ENCODE data around the gene NR1D2. TPM values are rescaled to one million over a fixed set of nuclear protein-coding genes. Genes with fewer than 3 reads are reported as not detected.

NR1D2 gene
- total RNA-seq, 1 donor from 2014 or later, result 41.4 TPM

DNA sequence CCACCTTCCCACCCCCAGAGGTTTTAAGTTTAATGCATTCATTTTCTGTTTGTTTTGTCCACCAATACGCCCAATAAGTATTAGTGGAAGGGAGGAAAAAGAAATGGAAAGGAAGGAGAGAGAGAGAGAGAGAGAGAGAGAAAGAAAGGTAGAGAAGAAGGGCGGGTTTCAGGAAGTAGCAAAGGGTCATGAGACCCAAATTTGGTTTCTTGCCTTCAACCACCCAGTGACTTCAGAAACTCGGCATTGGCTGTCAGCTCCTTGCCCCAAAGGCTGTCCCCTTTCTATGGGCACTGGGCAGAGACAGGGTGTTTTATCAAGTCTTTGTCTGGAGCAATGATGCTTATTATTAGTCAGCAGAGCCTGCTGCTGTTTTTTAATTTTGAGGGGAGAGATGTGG lies 13.5 kb upstream of the NR1D2 start:
- DNase-seq (ENCODE audit: low spot score), result no peak

- no peak for DNase-seq (ENCODE audit: low spot score)
Observed at GRCh38 chr3:23932571-23932970, 12.5 kb upstream of the NR1D2 start.

DNA sequence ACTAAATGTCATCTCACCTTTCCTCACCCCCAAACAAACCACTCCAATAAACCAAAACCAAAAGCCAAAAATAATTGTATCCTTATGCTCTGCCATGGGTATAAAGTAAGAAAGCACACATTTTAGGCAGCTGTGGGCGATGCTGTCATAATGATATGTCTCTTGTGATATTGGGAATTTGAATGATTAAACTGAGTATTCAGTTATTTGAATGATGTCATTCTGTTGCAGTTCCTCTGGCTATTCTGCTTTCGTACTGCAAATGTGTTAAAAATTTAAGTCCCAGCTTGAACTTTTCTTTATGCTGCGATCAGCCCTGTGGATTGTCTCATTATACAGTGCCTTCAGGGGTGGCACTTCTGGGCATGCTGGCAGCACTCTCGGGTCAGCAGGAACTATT lies 10.8 kb upstream of the NR1D2 start:
- no peak for DNase-seq (ENCODE audit: low spot score)

DNA sequence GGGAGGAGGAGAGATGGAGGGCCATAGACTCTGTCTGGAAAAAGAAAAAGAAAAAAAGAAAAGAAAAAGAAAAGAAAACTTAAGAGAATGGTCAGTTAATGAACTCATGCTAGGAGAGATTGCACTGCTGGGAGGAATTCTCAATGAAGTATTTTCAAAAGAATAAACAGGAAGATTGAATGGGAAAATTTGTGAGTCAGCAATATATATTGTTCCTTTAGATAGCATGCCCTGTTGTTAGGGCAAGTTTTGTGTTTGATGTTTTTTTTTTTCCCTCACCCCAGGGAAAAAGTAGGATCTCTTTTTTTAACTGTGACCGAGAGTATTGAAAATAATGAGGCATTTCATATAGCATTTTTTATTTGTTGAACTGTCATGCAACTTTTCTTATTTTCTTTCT lies 7.8 kb upstream of the NR1D2 start:
- DNase-seq (ENCODE audit: low spot score), result no peak

DNA sequence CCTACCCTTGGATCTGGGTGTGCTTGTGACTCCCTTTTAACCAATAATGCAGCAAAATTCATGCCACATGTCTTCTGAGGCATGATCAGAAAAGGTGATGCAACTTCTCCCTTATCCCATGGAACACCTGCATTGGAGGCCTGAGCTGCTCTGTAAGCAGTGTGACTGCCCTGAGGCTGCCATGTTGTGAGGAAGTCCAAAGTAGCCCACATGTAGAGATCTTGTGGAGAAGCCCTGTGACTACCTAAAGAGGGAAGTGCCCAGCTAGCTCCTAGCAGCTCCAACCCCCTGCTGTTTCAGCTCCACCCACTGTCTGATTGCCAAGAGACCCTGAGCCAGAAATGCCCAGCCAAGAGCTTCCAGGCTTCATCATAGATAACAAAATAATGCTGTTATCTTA lies 6.4 kb upstream of the NR1D2 start:
- no peak for DNase-seq (ENCODE audit: low spot score)

DNA sequence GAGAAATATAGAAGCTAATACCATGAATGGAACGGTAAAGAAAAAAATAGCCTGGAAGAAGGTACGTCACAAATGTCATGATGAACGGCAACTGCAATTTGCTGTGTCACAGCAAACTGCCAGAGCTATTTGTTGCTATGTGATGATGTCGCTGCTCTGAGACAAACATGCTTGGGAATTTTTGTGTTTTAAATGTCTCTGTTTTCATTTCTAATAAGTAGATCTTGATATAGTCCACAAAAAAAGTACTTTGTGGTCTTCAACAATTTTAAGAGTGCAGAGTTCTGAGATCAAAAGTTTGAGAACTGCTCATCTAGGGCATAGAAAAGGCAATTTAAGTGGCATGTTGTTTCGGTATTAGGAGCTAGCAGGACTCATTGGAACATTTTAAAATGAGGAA lies 4.3 kb upstream of the NR1D2 start:
- DNase-seq (ENCODE audit: low spot score), result no peak

- no peak for DNase-seq (ENCODE audit: low spot score)
Observed at GRCh38 chr3:23941440-23941839, 3.6 kb upstream of the NR1D2 start.

- no peak for DNase-seq (ENCODE audit: low spot score)
Observed at GRCh38 chr3:23942546-23942945, 2.5 kb upstream of the NR1D2 start.

- DNase-seq (ENCODE audit: low spot score), result no peak
Observed at GRCh38 chr3:23944007-23944783, 891 bp upstream of the NR1D2 start.

DNA sequence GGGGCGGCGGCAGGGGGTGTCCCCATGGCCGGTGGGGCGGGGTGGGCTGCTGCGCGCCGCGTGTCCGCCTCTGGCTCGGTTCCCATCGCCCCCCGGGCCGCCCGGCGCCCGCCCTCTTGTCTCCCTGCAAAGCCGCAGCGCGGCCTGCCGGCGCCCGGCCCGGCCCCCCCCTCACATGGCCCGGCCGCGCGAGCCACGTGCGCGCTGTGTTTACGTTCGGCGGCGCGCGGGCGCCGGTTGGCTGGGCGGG lies 502 bp downstream of the NR1D2 start:
- no peak for DNase-seq (ENCODE audit: low spot score)

- peak; percentile 98 for DNase-seq (ENCODE audit: low spot score)
Observed at GRCh38 chr3:23945913-23946687, 1.0 kb downstream of the NR1D2 start.

DNA sequence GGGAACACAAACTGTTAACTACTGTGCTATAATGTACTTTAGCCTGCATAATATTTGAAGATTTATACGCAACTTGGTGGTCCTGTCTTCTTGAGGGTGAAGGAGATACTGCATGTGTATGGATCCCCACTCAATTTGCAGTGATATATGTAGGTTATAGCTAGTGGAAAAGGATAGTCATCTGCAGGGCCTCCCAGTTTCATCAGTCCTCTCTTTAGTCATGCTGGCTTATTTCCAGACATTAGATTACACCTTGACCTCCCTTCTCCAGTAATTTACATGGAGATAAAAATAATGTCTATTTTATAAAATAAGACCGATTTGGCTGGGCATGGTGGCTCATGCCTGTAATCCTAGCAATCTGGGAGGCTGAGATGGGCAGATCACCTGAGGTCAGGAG lies 3.7 kb downstream of the NR1D2 start:
- no peak for DNase-seq (ENCODE audit: low spot score)

- DNase-seq (ENCODE audit: low spot score), result no peak
Observed at GRCh38 chr3:23949784-23950183, 4.7 kb downstream of the NR1D2 start.

GRCh38 chr3:23950293-23950692 lies 5.2 kb downstream of the NR1D2 start:
- DNase-seq (ENCODE audit: low spot score), result no peak

DNA sequence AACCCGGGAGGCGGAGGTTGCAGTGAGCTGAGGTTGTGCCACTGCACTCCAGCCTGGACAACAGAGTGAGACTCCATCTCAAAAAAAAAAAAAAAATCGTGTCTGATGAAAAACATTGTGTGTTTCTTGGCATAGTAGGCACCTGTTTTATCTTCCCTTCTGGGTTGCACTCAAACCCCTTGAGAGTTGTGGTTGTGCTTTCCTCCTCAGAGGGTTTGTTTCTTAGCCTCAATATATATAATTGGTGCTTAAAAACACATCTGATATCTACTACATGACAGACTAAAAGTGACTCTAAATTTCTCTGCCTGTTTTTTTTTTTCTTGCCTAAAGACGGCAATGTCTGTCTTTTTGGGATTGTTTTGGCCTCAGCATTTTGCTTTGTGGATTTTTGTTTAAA lies 7.6 kb downstream of the NR1D2 start:
- no peak for DNase-seq (ENCODE audit: low spot score)

DNA sequence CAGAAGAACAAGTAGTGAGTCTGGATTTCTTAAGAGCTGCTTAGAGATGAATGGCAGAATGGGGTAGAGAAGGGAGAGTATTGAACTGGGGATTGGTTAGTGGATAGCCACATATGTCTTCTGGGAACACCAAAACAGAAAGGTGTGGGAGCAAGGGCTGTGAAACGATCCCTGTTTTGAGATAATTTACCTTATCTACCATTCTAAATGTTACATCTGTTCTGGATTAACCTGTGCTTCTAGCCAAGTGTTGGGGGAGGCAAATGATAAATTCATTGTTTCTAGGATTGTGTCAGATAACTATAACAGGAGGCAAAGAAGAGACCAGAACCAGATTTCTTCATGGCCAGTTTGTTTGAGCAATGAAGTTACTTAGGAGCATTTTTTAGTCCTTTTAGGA lies 8.4 kb downstream of the NR1D2 start:
- no peak for DNase-seq (ENCODE audit: low spot score)

DNA sequence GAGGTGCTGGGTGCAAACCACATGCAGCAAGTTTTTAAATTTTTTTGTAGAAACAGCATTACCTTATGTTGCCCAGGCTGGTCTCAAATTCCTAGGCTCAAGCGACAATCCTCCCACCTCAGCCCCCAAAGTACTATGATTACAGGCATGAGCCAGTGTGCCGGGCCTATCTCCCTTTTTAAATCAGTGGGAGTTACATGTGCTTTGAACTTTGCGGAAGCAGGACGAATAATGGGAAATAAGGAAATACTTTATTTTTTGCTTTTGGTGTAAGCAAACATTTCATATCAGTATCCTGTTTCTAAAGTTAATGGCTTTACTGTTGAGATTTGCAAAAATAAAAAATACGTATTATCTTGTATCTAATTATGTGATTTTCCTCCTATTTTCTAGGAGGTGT lies 9.1 kb downstream of the NR1D2 start:
- DNase-seq (ENCODE audit: low spot score), result no peak

GRCh38 chr3:23956701-23957100 lies 11.6 kb downstream of the NR1D2 start:
- DNase-seq (ENCODE audit: low spot score), result no peak

GRCh38 chr3:23959135-23959900 lies 14.2 kb downstream of the NR1D2 start:
- no peak for DNase-seq (ENCODE audit: low spot score)

- no peak for DNase-seq (ENCODE audit: low spot score)
Observed at GRCh38 chr3:23960649-23961048, 15.6 kb downstream of the NR1D2 start.

DNA sequence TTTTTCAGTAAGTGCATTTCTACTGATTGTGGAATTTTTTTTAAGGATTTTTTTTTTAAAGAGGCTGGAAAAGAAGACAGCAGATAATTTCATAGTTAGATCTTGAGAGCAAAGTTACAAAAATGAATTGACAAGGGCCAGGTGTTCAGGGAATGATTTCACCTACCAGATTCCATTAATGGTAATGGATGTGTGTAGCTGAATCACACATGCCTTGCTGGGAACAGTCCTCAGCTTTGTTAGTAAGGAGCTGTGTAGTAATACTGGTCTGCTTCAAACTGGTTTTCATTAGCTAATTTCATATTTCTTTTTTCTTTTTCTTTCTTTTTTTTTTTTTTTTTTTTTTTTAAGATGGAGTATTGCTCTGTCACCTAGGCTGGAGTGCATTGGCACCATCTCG lies 16.0 kb downstream of the NR1D2 start:
- DNase-seq (ENCODE audit: low spot score), result no peak

DNA sequence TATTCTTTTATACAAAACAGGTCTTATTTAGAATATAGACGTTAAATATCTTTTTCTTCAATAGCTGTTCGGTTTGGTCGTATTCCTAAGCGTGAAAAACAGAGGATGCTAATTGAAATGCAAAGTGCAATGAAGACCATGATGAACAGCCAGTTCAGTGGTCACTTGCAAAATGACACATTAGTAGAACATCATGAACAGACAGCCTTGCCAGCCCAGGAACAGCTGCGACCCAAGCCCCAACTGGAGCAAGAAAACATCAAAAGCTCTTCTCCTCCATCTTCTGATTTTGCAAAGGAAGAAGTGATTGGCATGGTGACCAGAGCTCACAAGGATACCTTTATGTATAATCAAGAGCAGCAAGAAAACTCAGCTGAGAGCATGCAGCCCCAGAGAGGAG lies 16.8 kb downstream of the NR1D2 start:
- no peak for DNase-seq (ENCODE audit: low spot score)
